ENCODE data around the gene TTI1.
"Not testable (repeated sequence)": the region's sequence is repeated elsewhere in the genome, so short reads cannot be mapped to it uniquely, and the experiment has no call there.

Gene TTI1

GRCh38 chr20:37969949-37970855, 63.1 kb downstream of the TTI1 start:
- no peak for DNase-seq (ENCODE audit: low read depth, low spot score)

GRCh38 chr20:37968841-37969401, 64.3 kb downstream of the TTI1 start:
- DNase-seq (ENCODE audit: low read depth, low spot score) = no peak

- DNase-seq (ENCODE audit: low read depth, low spot score) = not testable (repeated sequence)
Measured at GRCh38 chr20:37963483-37963882, 69.8 kb downstream of the TTI1 start.

- no peak for DNase-seq (ENCODE audit: low read depth, low spot score)
Measured at GRCh38 chr20:37961066-37961465, 72.2 kb downstream of the TTI1 start.

GRCh38 chr20:37958856-37959520, 74.3 kb downstream of the TTI1 start:
- DNase-seq (ENCODE audit: low read depth, low spot score) = no peak

- DNase-seq (ENCODE audit: low read depth, low spot score) = peak; percentile 12
Measured at GRCh38 chr20:37956107-37956585, 77.1 kb downstream of the TTI1 start.

GRCh38 chr20:37955511-37955910, 77.7 kb downstream of the TTI1 start:
- DNase-seq (ENCODE audit: low read depth, low spot score) = no peak

GRCh38 chr20:37954626-37955025, 78.6 kb downstream of the TTI1 start:
- DNase-seq (ENCODE audit: low read depth, low spot score) = no peak

GRCh38 chr20:37954190-37954589, 79.1 kb downstream of the TTI1 start:
- no peak for DNase-seq (ENCODE audit: low read depth, low spot score)

- DNase-seq (ENCODE audit: low read depth, low spot score) = no peak
Measured at GRCh38 chr20:37948956-37949355, 84.3 kb downstream of the TTI1 start.

GRCh38 chr20:37947943-37948342, 85.3 kb downstream of the TTI1 start:
- no peak for DNase-seq (ENCODE audit: low read depth, low spot score)

- no peak for DNase-seq (ENCODE audit: low read depth, low spot score)
Measured at GRCh38 chr20:37946946-37947345, 86.3 kb downstream of the TTI1 start.

GRCh38 chr20:37945091-37945547, 88.1 kb downstream of the TTI1 start:
- DNase-seq (ENCODE audit: low read depth, low spot score) = no peak

GRCh38 chr20:37944456-37944981, 88.7 kb downstream of the TTI1 start:
- no peak for DNase-seq (ENCODE audit: low read depth, low spot score)

- no peak for DNase-seq (ENCODE audit: low read depth, low spot score)
Measured at GRCh38 chr20:37943501-37944455, 89.5 kb downstream of the TTI1 start.

GRCh38 chr20:37943033-37943432, 90.2 kb downstream of the TTI1 start:
- no peak for DNase-seq (ENCODE audit: low read depth, low spot score)

- no peak for DNase-seq (ENCODE audit: low read depth, low spot score)
Measured at GRCh38 chr20:37941992-37942391, 91.3 kb downstream of the TTI1 start.

GRCh38 chr20:37941332-37941731, 91.9 kb downstream of the TTI1 start:
- DNase-seq (ENCODE audit: low read depth, low spot score) = no peak

GRCh38 chr20:37940858-37941257, 92.4 kb downstream of the TTI1 start:
- no peak for DNase-seq (ENCODE audit: low read depth, low spot score)

GRCh38 chr20:37939701-37940560, 93.3 kb downstream of the TTI1 start:
- no peak for DNase-seq (ENCODE audit: low read depth, low spot score)
